Lower leg skin (tissue), 3 donors: ENCODE results near the gene COL27A1.
"Not testable (repeated sequence)": the region's sequence is repeated elsewhere in the genome, so short reads cannot be mapped to it uniquely, and the experiment has no call there.

Experiments
- CTCF ChIP-seq, 3 donors: fragments of 450-650 bp; IDR thresholded peaks; one replicate each; pipeline ENCODE4 v1.5.1; 2016; ENCODE audit warnings: antibody characterized with exemption in 3 of 3, mild to moderate bottlenecking in 3 of 3, moderate library complexity in 2 of 3
- POLR2A ChIP-seq, 2 donors: fragments of 450-650 bp; IDR thresholded peaks; one replicate each; pipeline ENCODE4 v1.6.1; 2016 to 2017; ENCODE audit warnings: antibody characterized with exemption in 2 of 2, mild to moderate bottlenecking in 1 of 2, moderate library complexity in 1 of 2

GRCh38 chr9:114128759-114129158 is 26.6 kb upstream of the COL27A1 start:
- TF ChIP-seq CTCF, POLR2A (IDR thresholded peaks at IDR 0.05): not testable (repeated sequence)
